PFSK-1 (cell line): ENCODE data around the gene CENPC.

ENCODE experiments used
- FOXP2 ChIP-seq: optimal IDR thresholded peaks from 2 replicates; pipeline ENCODE3; 2011; ENCODE audit warnings: borderline replicate concordance, control low read depth, inconsistent platforms; ENCODE audit not compliant: insufficient read depth; ENCODE audit errors: extremely low read length, extremely low read depth
- POLR2AphosphoS5 ChIP-seq: IDR thresholded peaks from 2 replicates; pipeline ENCODE4 v1.6.1; 2012; ENCODE audit warnings: low read depth, mild to moderate bottlenecking, control low read depth, low read length, moderate library complexity
- REST ChIP-seq, 2 experiments: IDR thresholded peaks; 2 replicates each; pipeline versions ENCODE4 v1.6.1 to v1.8.0; 2011 to 2012; ENCODE audit warnings: low read depth in 2 of 2, low read length in 2 of 2, control low read depth in 1 of 2, inconsistent platforms in 1 of 2, mild to moderate bottlenecking in 1 of 2, moderate library complexity in 1 of 2; ENCODE audit not compliant: insufficient read depth in 1 of 2
- SIN3A ChIP-seq: IDR thresholded peaks from 2 replicates; pipeline ENCODE4 v1.6.1; 2012; ENCODE audit warnings: mild to moderate bottlenecking, low read length, moderate library complexity, borderline replicate concordance; ENCODE audit not compliant: insufficient read depth
- TAF1 ChIP-seq: IDR thresholded peaks from 2 replicates; pipeline ENCODE4 v1.6.1; 2012; ENCODE audit warnings: low read length, control low read depth, borderline replicate concordance; ENCODE audit not compliant: insufficient read depth

Gene CENPC

GRCh38 chr4:67581913-67582312, 36.6 kb upstream of the CENPC start:
- TF ChIP-seq FOXP2 (no peak), TAF1 (no peak), SIN3A (no peak)

- no peak for TF ChIP-seq FOXP2
- no peak for TF ChIP-seq SIN3A
- TF ChIP-seq TAF1 = no peak
- TF ChIP-seq REST (IDR thresholded peaks at IDR 0.05; ENCODE audit: insufficient read depth in 1 of 2, low read depth in 2 of 2, low read length in 2 of 2) = no peak
- no peak for TF ChIP-seq POLR2AphosphoS5
Measured at GRCh38 chr4:67581208-67581857, 36.0 kb upstream of the CENPC start.

GRCh38 chr4:67580577-67580976, 35.3 kb upstream of the CENPC start:
- TF ChIP-seq FOXP2 (no peak), TAF1 (no peak), SIN3A (no peak), REST (IDR thresholded peaks at IDR 0.05; ENCODE audit: insufficient read depth in 1 of 2, low read depth in 2 of 2, low read length in 2 of 2) (no peak), POLR2AphosphoS5 (no peak)

DNA sequence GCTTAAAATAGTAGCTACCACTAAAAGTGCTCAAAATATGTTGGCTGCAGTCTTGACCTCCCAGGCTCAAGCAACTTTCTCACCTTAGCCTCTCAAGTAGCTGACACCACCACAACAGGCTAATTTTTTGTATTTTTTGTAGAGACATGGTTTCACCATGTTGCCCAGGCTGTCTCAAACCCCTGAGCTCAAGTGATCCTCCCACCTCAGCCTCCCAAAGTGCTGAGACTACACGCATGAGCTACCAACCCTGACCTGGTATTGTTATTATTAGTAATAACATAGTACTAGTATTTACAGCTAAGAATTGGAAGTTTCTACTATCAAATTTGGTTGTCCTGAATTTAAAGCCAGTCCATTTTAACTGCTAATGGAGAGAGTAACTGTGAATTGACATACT, 31.2 kb upstream of the CENPC start:
- TF ChIP-seq TAF1 (no peak), POLR2AphosphoS5 (no peak), FOXP2 (no peak), SIN3A (no peak), REST (IDR thresholded peaks at IDR 0.05; ENCODE audit: insufficient read depth in 1 of 2, low read depth in 2 of 2, low read length in 2 of 2) (no peak)

GRCh38 chr4:67576059-67576466, 30.8 kb upstream of the CENPC start:
- no peak for TF ChIP-seq TAF1
- no peak for TF ChIP-seq SIN3A
- TF ChIP-seq FOXP2 = no peak
